Mesendoderm (in vitro differentiated cells): ENCODE data around the gene KDELR1.

ENCODE experiments used
- DNase-seq: peaks from one replicate; pipeline ENCODE4 v3.0.0; 2013
- H2AK5ac ChIP-seq: 2 replicates; pipeline ENCODE4 v1.6.1; 2013; ENCODE audit warnings: low read length, inconsistent platforms
- H2BK120ac ChIP-seq: 2 replicates; pipeline ENCODE4 v1.6.1; 2013; ENCODE audit warnings: low read depth, mild to moderate bottlenecking, low read length, moderate library complexity, mixed read lengths
- H2BK15ac ChIP-seq: replicated peaks from 2 replicates; pipeline ENCODE4 v1.6.1; 2013; ENCODE audit warnings: low read depth, mild to moderate bottlenecking, moderate library complexity
- H2BK5ac ChIP-seq: 2 replicates; pipeline ENCODE4 v1.6.1; 2013; ENCODE audit warnings: low read length, inconsistent platforms
- H3K18ac ChIP-seq: 2 replicates; pipeline ENCODE4 v1.6.1; 2013; ENCODE audit warnings: mild to moderate bottlenecking, low read length, mixed read lengths
- H3K23ac ChIP-seq: one replicate; pipeline ENCODE4 v1.6.1; 2013; ENCODE audit warnings: low read length
- H3K27ac ChIP-seq: 2 replicates; pipeline ENCODE4 v1.5.1; 2013; ENCODE audit warnings: low read depth, mild to moderate bottlenecking, inconsistent platforms, low read length, moderate library complexity
- H3K27me3 ChIP-seq: 2 replicates; pipeline ENCODE4 v1.6.1; 2013; ENCODE audit warnings: low read length, control low read depth, mild to moderate bottlenecking, inconsistent platforms; ENCODE audit not compliant: insufficient read depth, poor library complexity
- H3K36me3 ChIP-seq: 2 replicates; pipeline ENCODE4 v1.6.1; 2013; ENCODE audit warnings: low read length, inconsistent platforms; ENCODE audit not compliant: control insufficient read depth, insufficient read depth
- H3K4ac ChIP-seq: one replicate; pipeline ENCODE4 v1.6.1; 2013; ENCODE audit warnings: low read depth, mild to moderate bottlenecking, low read length, moderate library complexity
- H3K4me1 ChIP-seq: 2 replicates; pipeline ENCODE4 v1.6.1; 2013; ENCODE audit warnings: low read depth, low read length, inconsistent platforms; ENCODE audit not compliant: control insufficient read depth
- H3K4me2 ChIP-seq: 2 replicates; pipeline ENCODE4 v1.6.1; 2013; ENCODE audit warnings: low read length
- H3K4me3 ChIP-seq: 2 replicates; pipeline ENCODE4 v1.5.1; 2013; ENCODE audit warnings: mild to moderate bottlenecking, low read length
- H3K56ac ChIP-seq: one replicate; pipeline ENCODE4 v1.6.1; 2013; ENCODE audit warnings: low read length
- H3K79me1 ChIP-seq: 2 replicates; pipeline ENCODE4 v1.6.1; 2013; ENCODE audit warnings: low read length, inconsistent platforms
- H3K79me2 ChIP-seq: 2 replicates; pipeline ENCODE4 v1.6.1; 2013; ENCODE audit warnings: mild to moderate bottlenecking, low read length; ENCODE audit not compliant: control insufficient read depth, insufficient read depth
- H3K9ac ChIP-seq: 2 replicates; pipeline ENCODE4 v1.6.1; 2013; ENCODE audit warnings: low read length, inconsistent platforms
- H4K5ac ChIP-seq: one replicate; pipeline ENCODE4 v1.6.1; 2013; ENCODE audit warnings: low read length
- H4K8ac ChIP-seq: one replicate; pipeline ENCODE4 v1.6.1; 2013; ENCODE audit warnings: low read depth, mild to moderate bottlenecking, control low read depth, low read length, moderate library complexity
- WGBS: extraction: QIAGEN DNeasy Blood & Tissue Kit; methylation state at CpG from one replicate; pipeline ENCODE4 v1.1.7; 2013; ENCODE audit warnings: low lambda C conversion rate, missing lambda C conversion rate; ENCODE audit not compliant: insufficient coverage; ENCODE audit errors: extremely low coverage; 5-methylcytosine and 5-hydroxymethylcytosine counted together

Gene KDELR1

DNA sequence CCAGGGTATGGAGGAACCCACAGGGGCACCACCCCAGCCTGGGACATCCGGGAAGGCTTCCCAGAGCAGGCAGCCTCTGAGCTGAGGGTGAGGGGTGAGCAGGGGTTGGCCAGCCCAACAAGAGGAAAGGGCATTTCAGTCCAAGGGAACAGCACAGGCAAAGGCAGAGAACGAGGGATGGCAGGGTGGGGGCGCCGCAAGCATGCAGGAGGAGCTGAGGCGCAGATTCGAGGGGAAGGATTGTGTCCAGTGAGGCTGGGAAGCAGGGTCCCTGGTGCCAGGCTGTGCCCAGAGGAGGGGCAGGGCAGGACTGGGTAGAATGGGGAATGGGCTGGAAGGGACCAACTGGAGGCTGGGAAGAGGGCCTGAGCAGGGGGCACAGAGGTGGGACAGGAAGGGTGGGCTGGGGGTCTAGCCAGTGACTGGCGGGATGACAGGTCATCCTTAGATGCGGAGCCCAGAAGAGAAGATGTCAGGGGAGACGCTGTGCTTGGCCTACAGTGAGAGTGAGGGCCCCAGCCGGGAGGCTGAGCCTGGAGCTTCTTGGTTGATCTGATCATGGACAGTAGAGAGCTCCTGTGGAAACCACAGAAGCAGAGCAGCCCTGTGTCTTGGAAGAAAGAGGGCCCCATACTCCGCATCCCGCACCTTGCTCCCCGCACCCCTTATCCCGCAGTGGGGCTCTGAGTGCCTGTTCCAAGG lies 52.4 kb downstream of the KDELR1 start:
- Histone ChIP-seq H3K27me3 (no peaks in the 10 kb centered on the region), H3K4ac (no peak overlapping the region), H2AK5ac (no peak overlapping the region), H2BK15ac (no peak overlapping the region), H3K4me3 (no peak overlapping the region), H3K4me2 (no peak overlapping the region), H3K9ac (no peak overlapping the region), H2BK5ac (no peak overlapping the region), H4K5ac (no peak overlapping the region), H3K18ac (no peak overlapping the region), H4K8ac (no peak overlapping the region), H3K27ac (no peak overlapping the region), H3K4me1 (no peaks in the 10 kb centered on the region), H3K23ac (no peak overlapping the region), H2BK120ac (no peak overlapping the region), H3K79me1 (no peaks in the 10 kb centered on the region), H3K36me3 (no peaks in the 10 kb centered on the region), H3K56ac (no peak overlapping the region), H3K79me2 (no peaks in the 10 kb centered on the region)
- DNase-seq, result no peak
- WGBS, result no CpG with 5 or more reads among the region's 14 CpGs

DNA sequence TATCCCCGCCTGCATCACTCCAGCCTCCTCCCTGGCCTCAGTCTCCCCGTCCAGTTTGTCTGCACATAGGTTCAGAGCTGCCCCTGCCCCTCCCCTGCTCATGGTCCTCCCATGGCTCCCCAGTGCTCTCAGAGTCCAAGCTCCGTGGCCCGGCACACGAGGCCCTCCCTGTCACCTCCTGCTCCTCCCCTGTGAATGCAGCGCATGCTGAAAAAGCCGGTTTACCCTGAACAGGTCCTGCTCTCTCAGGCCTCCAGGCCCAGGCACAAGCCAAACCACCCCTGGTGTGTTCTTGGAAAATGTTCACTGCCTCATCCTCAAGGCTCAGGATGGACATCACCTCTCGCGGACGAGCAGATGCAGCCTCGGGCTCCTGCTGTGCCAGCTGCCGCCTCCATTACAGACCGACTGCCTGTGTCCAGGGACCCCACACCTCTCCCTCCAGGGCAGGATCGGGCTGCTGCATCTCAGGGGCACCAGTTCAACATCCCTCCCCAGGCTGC lies 53.0 kb downstream of the KDELR1 start:
- H3K4ac ChIP-seq, result no peak overlapping the region
- H3K27ac ChIP-seq, result no peak overlapping the region
- H3K4me1 ChIP-seq, result peaks cover 2% of the 10 kb centered on the region
- H3K4me2 ChIP-seq, result no peak overlapping the region
- no peak overlapping the region for H3K23ac ChIP-seq
- no peaks in the 10 kb centered on the region for H3K79me1 ChIP-seq
- no peak overlapping the region for H4K8ac ChIP-seq
- no peak overlapping the region for H2BK5ac ChIP-seq
- WGBS, result no CpG with 5 or more reads among the region's 14 CpGs
- no peak overlapping the region for H3K9ac ChIP-seq
- H3K4me3 ChIP-seq, result no peak overlapping the region
- H3K18ac ChIP-seq, result no peak overlapping the region
- DNase-seq, result no peak
- H4K5ac ChIP-seq, result no peak overlapping the region
- no peak overlapping the region for H2BK120ac ChIP-seq
- H3K79me2 ChIP-seq, result no peaks in the 10 kb centered on the region
- H3K27me3 ChIP-seq, result no peaks in the 10 kb centered on the region
- H3K36me3 ChIP-seq, result no peaks in the 10 kb centered on the region
- no peak overlapping the region for H3K56ac ChIP-seq
- no peak overlapping the region for H2AK5ac ChIP-seq
- H2BK15ac ChIP-seq, result no peak overlapping the region

DNA sequence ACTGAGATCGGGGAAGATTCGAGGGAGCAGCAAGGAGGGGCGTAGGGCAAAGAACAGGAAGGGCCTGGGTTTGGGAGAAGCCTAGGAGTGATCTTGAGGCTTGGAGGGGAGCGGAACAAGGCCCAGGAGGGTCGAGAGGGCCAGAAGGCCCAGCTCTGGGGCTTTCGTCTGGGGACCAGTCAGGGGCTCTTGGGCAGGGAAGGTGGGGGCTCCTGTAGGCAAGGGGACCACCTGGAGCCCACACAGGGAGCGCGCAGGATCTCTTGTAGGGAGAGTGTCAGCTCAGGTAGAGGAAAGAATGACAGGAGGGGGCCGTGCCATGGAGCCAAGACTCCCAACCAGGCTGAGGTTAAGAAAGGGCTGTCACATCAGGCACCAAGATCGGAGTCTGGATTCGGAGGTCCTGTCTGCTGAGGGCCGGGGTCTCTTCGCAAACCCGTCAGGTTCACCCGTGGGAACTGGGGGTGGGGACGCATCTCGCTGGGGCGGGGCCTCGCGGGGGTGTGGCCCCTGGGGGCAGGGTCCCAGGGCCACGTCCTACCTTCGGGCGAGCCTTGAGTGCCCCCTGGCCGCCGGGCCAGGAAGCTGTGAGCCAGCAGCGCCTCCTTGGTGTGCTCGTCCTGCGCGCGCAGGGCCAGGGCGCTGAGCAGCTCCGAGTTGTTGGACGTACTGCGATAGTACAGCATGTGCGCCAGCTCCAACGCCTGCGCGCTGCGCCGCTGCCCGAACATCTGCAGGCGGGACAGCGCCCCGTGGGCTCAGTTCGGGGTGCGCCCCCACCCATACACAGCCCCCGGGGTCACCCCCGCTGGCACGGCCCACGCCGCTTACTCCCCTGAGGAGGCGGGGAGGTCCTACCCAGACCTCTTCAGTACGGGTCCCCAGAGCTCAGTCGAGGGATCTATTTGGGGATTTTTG lies 57.6 kb downstream of the KDELR1 start:
- H3K79me2 ChIP-seq, result no peaks in the 10 kb centered on the region
- H3K18ac ChIP-seq, result no peak overlapping the region
- no CpG with 5 or more reads among the region's 54 CpGs for WGBS
- peaks cover 4% of the 10 kb centered on the region for H3K4me1 ChIP-seq
- peak; percentile 95 for DNase-seq
- no peaks in the 10 kb centered on the region for H3K27me3 ChIP-seq
- H3K4me3 ChIP-seq, result no peak overlapping the region
- H4K8ac ChIP-seq, result no peak overlapping the region
- H2BK15ac ChIP-seq, result no peak overlapping the region
- H3K4me2 ChIP-seq, result peak overlapping the region; percentile 81
- no peak overlapping the region for H2BK5ac ChIP-seq
- H3K27ac ChIP-seq, result no peak overlapping the region
- H3K23ac ChIP-seq, result no peak overlapping the region
- H3K36me3 ChIP-seq, result no peaks in the 10 kb centered on the region
- H3K79me1 ChIP-seq, result no peaks in the 10 kb centered on the region
- H2BK120ac ChIP-seq, result no peak overlapping the region
- H4K5ac ChIP-seq, result no peak overlapping the region
- peak overlapping the region; percentile 97 for H3K56ac ChIP-seq
- no peak overlapping the region for H3K4ac ChIP-seq
- no peak overlapping the region for H2AK5ac ChIP-seq
- peak overlapping the region; percentile 85 for H3K9ac ChIP-seq

DNA sequence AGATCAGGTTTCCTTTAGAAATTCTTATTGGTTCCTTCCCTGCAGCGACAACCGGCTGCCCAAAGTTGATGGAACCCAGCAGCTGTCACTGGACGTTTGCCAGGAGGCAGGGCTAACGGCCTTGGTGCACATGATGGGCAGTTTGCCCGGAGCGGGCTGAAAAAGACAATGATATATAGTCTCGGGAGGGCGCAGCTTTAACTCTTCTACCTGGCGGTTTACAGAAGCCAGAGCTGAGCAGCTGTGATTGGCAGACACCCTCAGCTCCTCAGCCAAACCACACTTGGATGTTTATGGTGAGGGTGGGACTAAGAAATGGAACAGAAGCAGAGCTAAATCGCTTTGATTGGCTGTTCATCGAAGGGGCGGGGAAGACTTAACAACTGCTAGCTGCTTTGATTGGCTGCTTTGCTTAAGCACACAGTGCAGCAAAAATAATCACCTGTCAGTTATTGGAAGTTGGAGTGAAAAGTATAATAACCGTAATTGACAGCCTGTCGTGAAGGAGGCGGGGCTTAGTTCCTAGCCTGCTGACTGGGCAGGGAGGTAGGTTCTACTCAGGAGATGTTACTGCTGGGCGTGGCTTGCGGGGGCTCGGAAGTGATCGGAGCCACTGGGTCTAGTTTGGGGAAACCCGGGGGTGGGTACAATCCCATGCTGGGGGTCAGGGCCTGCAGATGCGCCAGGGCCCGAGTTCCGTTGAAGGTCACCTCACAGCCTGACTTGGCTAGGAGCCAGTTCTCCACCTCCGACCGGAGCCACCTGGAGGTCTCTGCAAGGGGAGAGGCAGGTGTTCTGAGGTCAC lies 58.5 kb downstream of the KDELR1 start:
- no peak overlapping the region for H2AK5ac ChIP-seq
- H3K4ac ChIP-seq, result no peak overlapping the region
- peak overlapping the region; percentile 74 for H3K4me2 ChIP-seq
- no peak overlapping the region for H2BK120ac ChIP-seq
- no peak overlapping the region for H2BK15ac ChIP-seq
- no peak overlapping the region for H4K8ac ChIP-seq
- no peak overlapping the region for H3K23ac ChIP-seq
- no peak overlapping the region for H4K5ac ChIP-seq
- H3K4me3 ChIP-seq, result no peak overlapping the region
- H3K36me3 ChIP-seq, result no peaks in the 10 kb centered on the region
- no peaks in the 10 kb centered on the region for H3K27me3 ChIP-seq
- peak; percentile 97 for DNase-seq
- peaks cover 4% of the 10 kb centered on the region for H3K4me1 ChIP-seq
- H3K79me2 ChIP-seq, result no peaks in the 10 kb centered on the region
- no peak overlapping the region for H2BK5ac ChIP-seq
- H3K27ac ChIP-seq, result no peak overlapping the region
- no CpG with 5 or more reads among the region's 25 CpGs for WGBS
- H3K18ac ChIP-seq, result no peak overlapping the region
- H3K79me1 ChIP-seq, result no peaks in the 10 kb centered on the region
- H3K56ac ChIP-seq, result peak overlapping the region; percentile 65
- peak overlapping the region; percentile 65 for H3K9ac ChIP-seq
